GF-D8 (cell line): Measurements from ENCODE around the gene ANKRD27.
"Not testable (repeated sequence)": the region's sequence is repeated elsewhere in the genome, so short reads cannot be mapped to it uniquely, and the experiment has no call there.

Source experiments
- DNase-seq: peaks from one replicate; lab custom pipeline; 2025; lab: John Stamatoyannopoulos, UW

The ANKRD27 gene

DNA sequence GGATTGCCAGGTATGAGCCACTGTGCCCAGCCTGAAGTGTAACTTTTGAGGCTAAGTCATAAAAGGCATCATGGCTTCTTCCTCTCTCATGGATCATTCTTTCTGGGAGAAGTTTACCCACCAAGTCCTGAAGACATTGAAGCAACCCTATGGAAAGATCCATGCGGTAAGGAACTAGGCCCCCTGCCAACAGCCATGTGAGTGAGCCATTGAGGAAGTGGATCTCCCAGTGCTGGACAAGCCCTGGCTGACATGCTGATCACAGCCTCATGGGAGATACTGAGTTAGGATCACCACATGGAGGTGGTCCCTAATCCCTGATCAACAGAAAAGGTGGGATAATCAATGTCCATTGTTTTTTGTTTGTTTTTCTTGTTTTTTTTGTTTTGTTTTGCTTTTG is 13.3 kb upstream of the ANKRD27 start:
- no peak for DNase-seq

DNA sequence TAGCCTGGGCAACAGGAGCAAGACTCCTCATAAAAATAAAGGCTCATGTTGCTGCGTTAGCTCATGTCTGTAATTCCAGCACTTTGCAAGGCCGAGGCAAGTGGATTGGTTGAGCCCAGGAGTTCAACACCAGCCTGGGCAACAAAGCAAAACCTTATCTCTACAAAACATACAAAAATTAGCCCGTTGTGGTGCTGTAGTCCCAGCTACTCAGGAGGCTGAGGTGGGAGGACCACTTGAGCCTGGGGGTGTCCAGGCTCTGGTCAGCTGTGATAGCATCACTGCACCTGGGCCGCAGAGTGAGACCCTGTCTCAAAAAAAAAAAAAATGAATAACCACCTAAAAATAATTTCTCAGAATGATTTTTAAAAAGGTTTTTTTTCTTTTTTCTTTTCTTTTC is 12.7 kb upstream of the ANKRD27 start:
- DNase-seq: no peak

DNA sequence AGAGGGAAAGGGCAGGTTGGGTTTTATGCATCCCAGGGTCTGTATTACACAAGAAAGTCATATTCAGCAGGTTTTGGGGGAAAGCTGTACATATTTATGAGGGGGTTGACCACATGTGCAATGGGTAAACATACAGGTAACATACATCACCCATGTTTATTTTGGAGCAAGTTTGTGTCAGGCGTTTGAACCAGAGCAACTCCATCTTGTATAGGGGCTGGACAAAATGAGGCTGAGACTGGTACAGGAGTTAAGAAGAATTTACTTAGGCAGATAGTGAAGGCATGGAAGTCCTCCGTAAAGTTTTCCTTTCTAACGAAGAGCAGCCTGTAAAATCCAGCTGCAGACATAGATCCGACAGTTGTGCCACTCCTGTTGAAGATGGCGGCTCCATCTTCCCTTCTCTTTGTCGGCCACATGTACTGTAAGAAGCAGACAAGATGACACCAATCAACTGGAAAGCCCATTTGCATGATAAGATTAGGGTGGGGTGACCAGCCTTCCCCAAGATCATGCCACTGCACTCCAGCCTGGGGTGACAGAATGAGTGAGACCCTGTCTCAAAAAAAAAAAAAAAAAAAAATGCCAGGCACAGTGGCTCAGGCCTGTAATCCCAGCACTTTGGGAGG is 12.0 kb upstream of the ANKRD27 start:
- no peak for DNase-seq

GRCh38 chr19:32682317-32682716 is 7.3 kb upstream of the ANKRD27 start:
- DNase-seq: no peak

- no peak for DNase-seq
These were observed 6.0 kb upstream of the ANKRD27 start for GRCh38 chr19:32680986-32681385.

DNA sequence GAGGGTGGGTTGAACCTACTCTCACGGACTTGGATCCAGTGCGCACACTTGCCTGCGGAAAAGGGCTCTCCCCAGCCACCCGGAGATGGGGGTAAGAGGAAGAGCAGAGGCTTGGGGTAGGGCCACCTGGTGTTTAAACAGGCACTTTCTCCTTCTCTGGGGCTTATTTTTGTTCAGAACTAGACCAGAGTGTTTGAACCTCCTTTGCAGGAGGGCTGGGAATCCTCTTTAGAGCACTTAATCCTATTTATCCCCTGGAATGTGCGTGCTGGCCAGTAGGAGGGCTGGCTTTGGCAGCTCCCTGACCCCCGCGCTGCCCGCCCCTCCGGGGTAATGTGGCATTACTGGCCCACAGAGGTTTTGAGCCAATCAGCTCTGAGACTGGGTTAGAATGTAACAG is 2.7 kb upstream of the ANKRD27 start:
- DNase-seq: no peak

- DNase-seq: no peak
These were observed 1.9 kb upstream of the ANKRD27 start for GRCh38 chr19:32676895-32677359.

GRCh38 chr19:32676186-32676894 is 1.4 kb upstream of the ANKRD27 start:
- no peak for DNase-seq

DNA sequence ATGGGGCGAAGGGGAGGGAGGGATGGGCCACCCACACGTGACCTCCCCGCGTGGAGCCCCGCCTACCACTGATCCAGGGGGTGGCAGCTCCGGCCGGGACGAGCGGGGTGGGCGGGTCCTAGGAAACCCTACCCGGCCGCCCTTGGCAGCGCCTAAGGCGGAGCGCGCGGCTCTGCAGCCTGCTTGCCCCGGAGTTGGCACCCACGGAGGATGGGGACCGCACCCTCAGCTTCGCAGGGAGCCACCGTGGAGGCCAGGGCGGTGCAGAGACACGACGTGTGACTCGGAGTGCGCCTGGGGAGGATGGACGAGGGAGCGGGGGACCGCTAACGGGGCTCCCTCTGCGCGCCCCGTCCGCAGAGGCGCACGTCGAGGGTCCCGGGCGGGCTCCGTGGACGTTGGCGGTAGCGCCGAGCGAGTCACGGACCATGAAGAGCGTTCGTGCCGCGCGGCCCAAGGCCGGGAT is 773 bp upstream of the ANKRD27 start, which contains the start of gene RGS9BP:
Gene RGS9BP, plus strand, starts transcription at position 129 of the 466 bp plus-strand sequence. CDS start 416 bp downstream, outside the sequence.
- peak; percentile 50 for DNase-seq

DNA sequence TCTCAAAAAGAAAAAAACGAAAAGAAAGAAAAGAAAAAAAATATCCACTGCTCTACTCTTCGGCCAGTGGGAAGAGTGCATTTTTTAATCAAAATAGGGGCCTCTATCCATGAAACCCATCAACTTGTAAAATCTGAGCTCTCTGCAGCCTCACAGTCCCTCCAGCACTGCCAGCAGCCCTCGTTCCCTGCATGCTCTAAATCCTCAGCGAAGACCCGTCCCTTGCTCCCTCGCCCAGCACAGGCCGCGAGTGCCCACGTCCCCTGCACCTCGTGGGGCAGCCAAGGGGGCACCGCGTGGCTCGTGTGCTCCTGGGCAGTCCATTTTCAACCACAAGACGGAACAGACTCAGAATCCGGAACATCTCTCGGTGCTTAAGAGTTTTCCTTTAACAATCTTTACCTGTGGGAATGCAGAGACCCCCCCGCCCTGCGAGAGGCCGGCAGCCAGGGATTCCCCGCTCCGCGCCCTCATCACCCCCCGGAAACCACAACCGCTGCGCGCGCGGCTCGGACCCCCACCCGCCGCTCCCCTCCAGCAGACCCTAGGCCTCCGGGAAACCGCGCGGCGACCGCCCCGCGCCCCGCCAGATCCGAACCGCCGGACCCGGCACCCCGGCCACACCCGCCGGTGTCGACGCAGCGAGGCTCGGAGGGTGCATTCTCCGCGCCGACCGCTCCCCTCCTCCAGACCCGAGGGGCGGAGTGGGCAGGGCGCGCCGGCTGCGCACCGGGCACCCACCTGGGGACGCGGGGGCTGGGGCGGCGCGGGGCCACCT is 638 bp downstream of the ANKRD27 start:
- no peak for DNase-seq

DNA sequence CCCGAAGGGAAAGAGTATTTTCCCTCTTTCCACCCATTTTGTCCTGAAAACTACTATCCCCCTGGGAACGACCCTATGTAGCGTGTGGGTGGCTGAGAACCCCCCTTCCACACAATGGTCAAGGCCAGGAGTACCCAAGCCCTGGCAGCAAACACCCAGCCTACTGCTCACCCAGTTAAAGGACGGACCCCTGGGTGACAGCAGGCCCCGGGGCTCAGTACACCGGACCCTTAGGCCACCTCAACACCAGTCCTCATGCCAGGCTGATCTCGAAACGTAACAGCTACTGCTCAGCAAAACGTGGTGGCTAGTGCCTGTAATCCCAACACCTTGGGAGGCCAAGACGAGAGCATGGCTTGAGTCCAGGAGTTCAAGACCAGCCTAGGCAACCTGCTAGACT is 1.4 kb downstream of the ANKRD27 start:
- no peak for DNase-seq

GRCh38 chr19:32672841-32673240 is 2.1 kb downstream of the ANKRD27 start:
- DNase-seq: no peak

DNA sequence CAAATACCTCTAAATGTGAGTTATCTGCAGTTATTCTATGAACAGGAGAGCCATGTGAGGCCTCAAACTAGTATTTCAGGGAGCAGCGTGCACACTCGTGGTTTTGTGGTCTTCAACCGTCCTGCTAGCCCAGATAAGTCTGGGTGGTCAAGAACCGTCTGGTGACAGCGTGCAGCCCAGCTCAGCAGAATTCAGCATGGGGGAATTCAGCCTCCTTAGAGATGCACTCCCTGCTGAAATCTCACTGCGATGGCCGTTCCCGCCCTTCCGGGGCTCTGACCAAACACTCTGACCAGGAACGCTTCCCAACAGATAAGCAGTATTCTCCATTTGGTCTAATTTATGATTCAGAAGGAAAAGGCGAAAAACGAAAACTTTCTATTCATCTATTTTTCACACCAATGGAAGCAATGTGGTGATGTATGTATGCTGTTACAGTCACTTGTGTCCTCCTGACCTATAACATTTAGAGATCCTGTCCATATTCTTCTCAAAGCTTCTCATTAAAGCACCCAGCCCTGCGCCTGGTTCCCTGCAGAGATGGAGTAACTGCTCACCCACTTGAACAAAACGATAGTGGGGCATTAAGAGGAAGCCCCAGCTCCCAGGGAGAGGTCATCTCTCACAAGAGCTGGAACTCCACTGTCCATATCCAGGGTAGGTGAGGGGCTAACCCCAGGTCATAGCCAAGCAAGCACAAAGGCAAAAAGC is 2.9 kb downstream of the ANKRD27 start:
- DNase-seq: peak; percentile 81

DNA sequence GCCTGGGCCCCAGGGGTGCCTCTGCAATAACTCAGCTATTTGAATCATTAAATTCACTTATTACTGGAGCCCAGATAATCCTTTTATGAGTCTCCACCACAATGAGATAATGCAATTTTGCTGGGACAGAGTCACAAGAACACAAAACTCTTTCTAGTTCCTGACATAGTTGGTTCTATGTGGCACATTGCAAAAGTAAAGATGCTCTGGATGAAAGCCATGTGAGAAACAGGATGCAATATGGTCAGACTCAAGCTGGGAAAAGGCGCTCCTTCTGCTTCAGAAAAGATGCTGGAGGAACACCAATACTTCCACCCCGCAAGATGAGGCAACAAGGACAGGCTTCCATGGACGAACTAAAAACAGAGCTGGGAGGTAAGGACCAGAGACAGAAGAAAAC is 5.7 kb downstream of the ANKRD27 start:
- no peak for DNase-seq

GRCh38 chr19:32666084-32666483 is 8.9 kb downstream of the ANKRD27 start:
- DNase-seq: no peak

- peak; percentile 35 for DNase-seq
These were observed 12.8 kb downstream of the ANKRD27 start for GRCh38 chr19:32662186-32662585.

GRCh38 chr19:32661318-32661717 is 13.7 kb downstream of the ANKRD27 start:
- DNase-seq: no peak

DNA sequence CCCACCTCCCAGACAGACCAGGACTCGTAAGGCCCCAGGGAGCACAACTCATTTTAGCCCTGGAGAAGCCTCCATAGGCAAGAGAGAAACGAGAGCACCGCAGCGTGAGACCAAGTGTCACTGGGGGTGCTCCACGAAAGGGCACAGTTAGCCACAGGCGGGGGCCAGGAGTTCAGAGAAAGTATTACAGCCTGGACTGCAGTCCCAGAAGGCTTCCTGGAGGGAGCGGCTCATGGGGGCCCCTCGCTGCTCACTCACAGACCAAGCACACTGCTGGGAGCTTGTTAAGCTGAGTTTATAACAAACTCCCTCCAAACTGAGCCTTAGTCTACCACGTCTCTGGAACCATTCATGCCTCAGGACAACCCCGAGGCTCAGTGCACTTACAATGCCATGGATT is 16.5 kb downstream of the ANKRD27 start:
- no peak for DNase-seq

DNA sequence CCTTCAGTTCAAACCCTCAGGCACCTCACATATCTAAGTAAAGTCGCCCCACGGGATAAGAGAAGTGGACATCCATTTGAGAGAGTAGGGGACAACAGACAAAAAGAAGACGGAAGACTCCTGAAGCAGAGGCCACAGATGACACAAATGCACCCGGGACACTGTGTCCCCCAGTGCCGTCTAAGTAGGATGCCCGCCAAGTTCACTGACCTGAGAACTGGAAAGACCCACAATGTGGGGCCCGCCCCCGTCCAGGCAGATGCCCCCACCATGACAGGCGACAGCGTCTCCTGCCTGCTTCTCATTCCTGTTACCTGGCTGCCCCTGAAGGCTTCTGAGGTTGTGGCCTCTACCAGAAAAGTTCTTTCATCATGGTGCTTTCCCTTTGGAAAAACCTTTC is 16.9 kb downstream of the ANKRD27 start:
- DNase-seq: no peak

- not testable (repeated sequence) for DNase-seq
These were observed 18.6 kb downstream of the ANKRD27 start for GRCh38 chr19:32656379-32656778.

DNA sequence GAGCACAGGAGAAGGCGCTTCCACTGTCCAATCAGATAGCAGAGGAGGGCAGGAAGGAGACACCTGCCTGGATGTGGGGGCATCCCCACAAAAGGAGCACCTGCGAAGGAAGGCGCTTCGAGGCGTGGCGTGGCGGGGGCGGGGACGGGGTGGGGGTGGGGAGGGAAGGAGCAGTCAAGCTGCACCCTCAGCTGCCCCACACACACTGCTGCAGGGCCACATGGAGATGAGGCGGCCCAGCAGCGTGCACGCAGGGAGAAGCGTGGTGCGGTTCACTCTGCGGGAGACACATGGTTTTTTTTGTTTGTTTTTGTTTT is 21.4 kb downstream of the ANKRD27 start:
- no peak for DNase-seq

- no peak for DNase-seq
These were observed 21.9 kb downstream of the ANKRD27 start for GRCh38 chr19:32652894-32653598.
